A673 (cell line): ENCODE data around the gene AMPH. TPM values are rescaled to one million over a fixed set of nuclear protein-coding genes. Genes with fewer than 3 reads are reported as not detected.

ENCODE experiments used
- BruUV-seq: library from RNA; stranded (reverse); fragments of 400-500 nt; replicated peaks from 2 replicates; lab custom pipeline; 2021; lab: Mats Ljungman, UMichigan
- CTCF ChIA-PET: fragments of 300-600 bp; sonication (Branson Sonifier 250); formaldehyde crosslinking; loops from one replicate; lab custom pipeline; 2022; ENCODE audit warnings: antibody characterized with exemption; lab: Charles Lee
- POLR2A ChIA-PET: fragments of 300-600 bp; sonication (Branson Sonifier 250); formaldehyde crosslinking; loops from one replicate; lab custom pipeline; 2022; ENCODE audit warnings: antibody characterized with exemption; ENCODE audit not compliant: low non-redundant PET; lab: Charles Lee
- DNase-seq: peaks from one replicate; pipeline ENCODE4 v3.0.0-alpha.2; 2015; ENCODE audit warnings: low spot score
- H3K27ac ChIP-seq: fragments of 200-600 bp; sonication (generic); 2 replicates; pipeline ENCODE4 v1.5.1; 2016; ENCODE audit warnings: mixed run types, low read depth, mild to moderate bottlenecking, mixed read lengths, antibody characterized with exemption, low read length; ENCODE audit not compliant: poor library complexity, severe bottlenecking
- H3K27me3 ChIP-seq: fragments of 200-600 bp; sonication (generic); replicated peaks from 2 replicates; pipeline ENCODE4 v1.6.1; 2017; ENCODE audit warnings: mixed run types, low read depth, mild to moderate bottlenecking, mixed read lengths, antibody characterized with exemption, low read length; ENCODE audit not compliant: insufficient read depth, poor library complexity
- H3K36me3 ChIP-seq: fragments of 200-600 bp; sonication (generic); 2 replicates; pipeline ENCODE4 v1.6.1; 2016; ENCODE audit warnings: mixed run types, mild to moderate bottlenecking, mixed read lengths, antibody characterized with exemption, low read length; ENCODE audit not compliant: insufficient read depth, poor library complexity, severe bottlenecking
- H3K4me1 ChIP-seq: fragments of 200-600 bp; sonication (generic); 2 replicates; pipeline ENCODE4 v1.6.1; 2017; ENCODE audit warnings: mixed run types, mild to moderate bottlenecking, mixed read lengths, antibody characterized with exemption, low read length; ENCODE audit not compliant: insufficient read depth, poor library complexity, severe bottlenecking
- H3K4me3 ChIP-seq: fragments of 200-600 bp; sonication (generic); 2 replicates; pipeline ENCODE4 v1.5.1; 2016; ENCODE audit warnings: low read depth, mixed run types, mild to moderate bottlenecking, mixed read lengths, low read length; ENCODE audit not compliant: poor library complexity, severe bottlenecking
- H3K9me3 ChIP-seq: fragments of 200-600 bp; sonication (generic); 2 replicates; pipeline ENCODE4 v1.6.1; 2016; ENCODE audit warnings: mixed run types, low read depth, mild to moderate bottlenecking, mixed read lengths, antibody characterized with exemption, low read length; ENCODE audit not compliant: poor library complexity, severe bottlenecking
- EZH2 ChIP-seq: fragments of 200-600 bp; sonication (generic); IDR thresholded peaks from 2 replicates; pipeline ENCODE4 v1.6.1; 2017; ENCODE audit warnings: borderline replicate concordance, low read depth, mild to moderate bottlenecking, mixed read lengths, antibody characterized with exemption, low read length; ENCODE audit not compliant: poor library complexity, severe bottlenecking
- intact Hi-C: fragments of 100-400 bp; cut with micrococcal nuclease; formaldehyde crosslinking; loops from one replicate; pipeline ENCODE4 v1.10.0; 2022; ENCODE audit not compliant: unreplicated experiment
- total RNA-seq: library from RNA; stranded (reverse); gene quantifications from 2 replicates; pipeline ENCODE4 v1.2.3, GENCODE V29; 2021
- TF ChIP-seq, protein P1 (sequence below): fragments of 300-800, 200-600 bp; sonication (generic); conservative IDR thresholded peaks from 2 replicates; pipeline ENCODE4 v1.5.1; 2017; ENCODE audit warnings: low read depth, mild to moderate bottlenecking, antibody characterized with exemption, low read length, moderate library complexity, mixed read lengths

AMPH gene
- total RNA-seq, 1 experiment from 2014 or later = 2.1 TPM

DNA sequence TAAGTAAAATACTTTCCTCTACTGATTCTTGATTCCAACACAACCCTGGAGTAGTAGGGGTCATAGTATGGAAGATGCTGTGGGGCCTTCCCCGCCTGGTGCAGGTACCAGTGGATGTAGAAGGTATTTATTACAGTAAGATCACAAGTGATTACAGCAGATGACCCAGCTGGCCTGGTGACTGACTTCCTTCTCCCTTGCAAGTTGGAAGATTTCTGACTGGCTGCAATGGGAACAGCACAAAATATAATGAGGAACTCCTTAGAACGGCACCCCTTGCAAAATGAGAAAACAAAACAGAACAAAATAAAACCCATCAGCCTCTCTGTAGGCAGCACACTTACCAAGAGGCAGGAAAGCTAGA, 296.1 kb downstream of the AMPH start:
- H3K27ac ChIP-seq = no peak overlapping the region
- H3K4me3 ChIP-seq = no peak overlapping the region
- intact Hi-C loops = loop anchor here (2.0 to 5.0 kb wide), 2 partner anchors 228 to 433 kb away; no protein-coding TSS in a partner anchor
- H3K36me3 ChIP-seq = no peaks in the 10 kb centered on the region
- TF ChIP-seq, protein P1, sequence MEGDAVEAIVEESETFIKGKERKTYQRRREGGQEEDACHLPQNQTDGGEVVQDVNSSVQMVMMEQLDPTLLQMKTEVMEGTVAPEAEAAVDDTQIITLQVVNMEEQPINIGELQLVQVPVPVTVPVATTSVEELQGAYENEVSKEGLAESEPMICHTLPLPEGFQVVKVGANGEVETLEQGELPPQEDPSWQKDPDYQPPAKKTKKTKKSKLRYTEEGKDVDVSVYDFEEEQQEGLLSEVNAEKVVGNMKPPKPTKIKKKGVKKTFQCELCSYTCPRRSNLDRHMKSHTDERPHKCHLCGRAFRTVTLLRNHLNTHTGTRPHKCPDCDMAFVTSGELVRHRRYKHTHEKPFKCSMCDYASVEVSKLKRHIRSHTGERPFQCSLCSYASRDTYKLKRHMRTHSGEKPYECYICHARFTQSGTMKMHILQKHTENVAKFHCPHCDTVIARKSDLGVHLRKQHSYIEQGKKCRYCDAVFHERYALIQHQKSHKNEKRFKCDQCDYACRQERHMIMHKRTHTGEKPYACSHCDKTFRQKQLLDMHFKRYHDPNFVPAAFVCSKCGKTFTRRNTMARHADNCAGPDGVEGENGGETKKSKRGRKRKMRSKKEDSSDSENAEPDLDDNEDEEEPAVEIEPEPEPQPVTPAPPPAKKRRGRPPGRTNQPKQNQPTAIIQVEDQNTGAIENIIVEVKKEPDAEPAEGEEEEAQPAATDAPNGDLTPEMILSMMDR = no peak
- TF ChIP-seq EZH2 = no peak
- H3K27me3 ChIP-seq = no peaks in the 10 kb centered on the region
- CTCF ChIA-PET = interaction anchor here (0.6 to 3.8 kb wide), 15 partner anchors 8 to 653 kb away, joined by 3 to 50 read pairs (median 4); partner anchors contain the start of gene STARD3NL
- BruUV-seq = no TSS peak
- POLR2A ChIA-PET = no interaction called here
- H3K9me3 ChIP-seq = no peaks in the 10 kb centered on the region
- H3K4me1 ChIP-seq = peaks cover 8% of the 10 kb centered on the region
- no peak for DNase-seq

DNA sequence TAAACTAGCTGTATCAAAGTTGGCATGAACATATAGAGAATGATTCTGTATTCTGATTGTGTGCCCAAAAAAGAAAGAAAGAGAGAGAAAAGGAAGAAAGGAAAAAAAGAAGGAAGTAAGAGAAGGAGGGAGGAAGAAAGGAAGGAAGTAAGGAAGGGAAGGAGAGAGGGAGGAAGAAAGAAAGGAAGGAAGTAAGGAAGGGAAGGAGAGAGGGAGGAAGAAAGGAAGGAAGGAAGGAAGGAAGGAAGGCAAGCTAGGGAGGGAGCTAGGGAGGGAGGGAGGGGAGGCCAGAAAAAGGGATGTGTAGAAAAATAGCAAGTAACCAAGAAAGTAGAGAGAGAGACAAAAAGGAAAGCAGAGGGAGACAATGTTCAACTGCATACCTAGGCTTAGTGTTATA, 297.0 kb downstream of the AMPH start:
- Histone ChIP-seq H3K27me3 (no peaks in the 10 kb centered on the region), H3K27ac (no peak overlapping the region), H3K4me3 (no peak overlapping the region), H3K4me1 (peaks cover 8% of the 10 kb centered on the region), H3K9me3 (no peaks in the 10 kb centered on the region), H3K36me3 (no peaks in the 10 kb centered on the region)
- CTCF ChIA-PET = interaction anchor here (0.7 kb wide), 1 partner anchor 118 kb away, joined by 5 read pairs; no protein-coding TSS in a partner anchor
- TF ChIP-seq, protein P1 = no peak
- TF ChIP-seq EZH2 = no peak
- no TSS peak for BruUV-seq
- POLR2A ChIA-PET = no interaction called here
- intact Hi-C loops = loop anchor here (2.0 kb wide), 1 partner anchor 227 kb away; no protein-coding TSS in a partner anchor
- no peak for DNase-seq
